CD4-positive, alpha-beta T cell (primary cell): ENCODE results near the gene KCNF1. TPM values are rescaled to one million over a fixed set of nuclear protein-coding genes. Genes with fewer than 3 reads are reported as not detected.

Source experiments
- ATAC-seq: fragments of 200-7000 bp; cut with Tn5 transposase; one replicate; pipeline ENCODE4 v1.10.0; 2022; ENCODE audit warnings: mild to moderate bottlenecking; ENCODE audit not compliant: poor library complexity
- CTCF ChIA-PET: fragments of 350-600 bp; sonication (Branson Sonifier 250); formaldehyde crosslinking; loops from one replicate; lab custom pipeline; 2021; ENCODE audit warnings: antibody characterized with exemption, inconsistent platforms; lab: Charles Lee
- POLR2A ChIA-PET: fragments of 350-600 bp; sonication (Branson Sonifier 250); formaldehyde crosslinking; loops from one replicate; lab custom pipeline; 2021; ENCODE audit warnings: antibody characterized with exemption, inconsistent platforms; lab: Charles Lee
- DNase-seq, 14 experiments: peaks; one replicate each; pipeline ENCODE4 v3.0.0-alpha.2; 2013 to 2020; ENCODE audit warnings: mixed read lengths in 2 of 14
- H3K27ac ChIP-seq, 2 donors: one replicate each; pipeline versions ENCODE4 v1.5.1 to v1.7.0; 2013; ENCODE audit warnings: low read length in 2 of 2, low read depth in 1 of 2, mild to moderate bottlenecking in 1 of 2
- H3K27me3 ChIP-seq, 2 experiments: 1 replicate in 1 of 2; 2 replicates in 1 of 2; pipeline versions ENCODE4 v1.6.1 to v1.7.0; 2013; ENCODE audit warnings: low read length in 2 of 2, control low read depth in 1 of 2, mild to moderate bottlenecking in 1 of 2, moderate library complexity in 1 of 2; ENCODE audit not compliant: insufficient read depth in 2 of 2, control insufficient read depth in 1 of 2
- H3K36me3 ChIP-seq: one replicate; pipeline ENCODE4 v1.6.1; 2013; ENCODE audit warnings: low read length, control low read depth; ENCODE audit not compliant: insufficient read depth
- H3K4me1 ChIP-seq: one replicate; pipeline ENCODE4 v1.6.1; 2013; ENCODE audit warnings: low read length, control low read depth; ENCODE audit not compliant: insufficient read depth
- H3K4me3 ChIP-seq: one replicate; pipeline ENCODE4 v1.5.1; 2013; ENCODE audit warnings: mild to moderate bottlenecking, low read length, moderate library complexity
- H3K9me3 ChIP-seq, 2 experiments: 1 replicate in 1 of 2; 2 replicates in 1 of 2; pipeline versions ENCODE4 v1.6.1 to v1.7.0; 2013; ENCODE audit warnings: low read length in 2 of 2, mild to moderate bottlenecking in 2 of 2, control low read depth in 1 of 2, moderate library complexity in 1 of 2; ENCODE audit not compliant: control insufficient read depth in 1 of 2, insufficient read depth in 1 of 2
- H3K27ac Mint-ChIP-seq: one replicate; pipeline ENCODE4 v1.8.0; 2020; ENCODE audit warnings: mixed read lengths
- H3K27me3 Mint-ChIP-seq: one replicate; pipeline ENCODE4 v1.8.0; 2021; ENCODE audit warnings: mixed read lengths
- H3K36me3 Mint-ChIP-seq: one replicate; pipeline ENCODE4 v1.8.0; 2021; ENCODE audit warnings: low read depth, mixed read lengths
- H3K4me1 Mint-ChIP-seq: one replicate; pipeline ENCODE4 v1.8.0; 2021; ENCODE audit warnings: low read depth, mixed read lengths
- H3K4me3 Mint-ChIP-seq: one replicate; pipeline ENCODE4 v1.8.0; 2020; ENCODE audit warnings: mild to moderate bottlenecking, mixed read lengths
- H3K9me3 Mint-ChIP-seq: one replicate; pipeline ENCODE4 v1.8.0; 2020; ENCODE audit warnings: mixed read lengths
- intact Hi-C, 2 experiments: fragments of 100-400 bp; cut with DNase I in 1 of 2; cut with micrococcal nuclease in 1 of 2; formaldehyde crosslinking; loops; one replicate each; pipeline versions ENCODE4 v1.15.1 to v1.9.0; 2023 to 2025; cut with DNase I, micrococcal nuclease
- total RNA-seq, 174 experiments: library from RNA in 2 of 174; stranded (reverse) in 2 of 174; gene quantifications; one replicate each; pipeline ENCODE4 v1.2.3 and lab custom pipeline; 2021 to 2026
- TF ChIP-seq, protein P1 (sequence below): fragments of 200-600 bp; IDR thresholded peaks from one replicate; pipeline ENCODE4 v1.8.0; 2022; ENCODE audit warnings: antibody characterized with exemption, mild to moderate bottlenecking

Gene KCNF1
- total RNA-seq, 2 experiments from 2014 or later = not detected

DNA sequence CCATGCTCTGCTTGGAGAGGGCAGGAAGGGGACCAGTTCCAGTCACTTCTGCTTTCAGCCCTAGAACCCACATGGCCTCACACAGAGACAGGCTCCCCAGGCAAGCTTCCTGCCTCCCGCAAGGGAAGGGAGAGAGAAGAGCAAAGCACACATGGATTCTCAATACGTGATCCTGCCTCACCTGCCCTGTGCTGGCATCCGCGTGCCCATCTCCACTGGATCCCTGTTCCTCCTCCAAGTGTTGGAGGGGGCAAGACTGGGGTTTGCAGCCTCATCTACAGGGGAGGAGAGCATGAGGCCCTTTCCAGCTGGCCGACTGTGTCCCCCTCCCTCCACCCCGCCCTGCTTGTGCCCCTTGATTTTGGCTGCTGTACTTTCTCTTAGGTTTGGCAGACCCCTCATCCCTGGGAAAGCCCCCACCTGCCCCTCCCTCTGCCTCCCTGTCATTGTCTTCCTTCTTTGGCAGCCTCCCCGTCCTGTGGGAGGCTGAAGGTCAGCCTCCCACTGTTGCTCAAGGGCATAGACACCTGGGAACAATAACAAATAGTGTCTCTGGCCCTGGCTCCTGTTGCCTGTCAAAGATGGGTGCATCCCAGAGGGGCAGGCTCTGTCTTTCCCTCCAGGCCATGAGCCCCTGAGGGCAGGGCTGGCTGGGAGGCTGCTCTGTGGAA is 22.7 kb downstream of the KCNF1 start:
- H3K36me3 ChIP-seq = no peaks in the 10 kb centered on the region
- no peak overlapping the region for H3K4me3 ChIP-seq
- no peak for ATAC-seq
- peaks cover 8% of the 10 kb centered on the region for H3K27me3 Mint-ChIP-seq
- H3K27me3 ChIP-seq = peaks cover 0 to 4% of the 10 kb centered on the region in 2 experiments
- ChIA-PET CTCF (no interaction called here), POLR2A (no interaction called here)
- H3K27ac Mint-ChIP-seq = no peak overlapping the region
- no peaks in the 10 kb centered on the region for H3K36me3 Mint-ChIP-seq
- TF ChIP-seq, protein P1, sequence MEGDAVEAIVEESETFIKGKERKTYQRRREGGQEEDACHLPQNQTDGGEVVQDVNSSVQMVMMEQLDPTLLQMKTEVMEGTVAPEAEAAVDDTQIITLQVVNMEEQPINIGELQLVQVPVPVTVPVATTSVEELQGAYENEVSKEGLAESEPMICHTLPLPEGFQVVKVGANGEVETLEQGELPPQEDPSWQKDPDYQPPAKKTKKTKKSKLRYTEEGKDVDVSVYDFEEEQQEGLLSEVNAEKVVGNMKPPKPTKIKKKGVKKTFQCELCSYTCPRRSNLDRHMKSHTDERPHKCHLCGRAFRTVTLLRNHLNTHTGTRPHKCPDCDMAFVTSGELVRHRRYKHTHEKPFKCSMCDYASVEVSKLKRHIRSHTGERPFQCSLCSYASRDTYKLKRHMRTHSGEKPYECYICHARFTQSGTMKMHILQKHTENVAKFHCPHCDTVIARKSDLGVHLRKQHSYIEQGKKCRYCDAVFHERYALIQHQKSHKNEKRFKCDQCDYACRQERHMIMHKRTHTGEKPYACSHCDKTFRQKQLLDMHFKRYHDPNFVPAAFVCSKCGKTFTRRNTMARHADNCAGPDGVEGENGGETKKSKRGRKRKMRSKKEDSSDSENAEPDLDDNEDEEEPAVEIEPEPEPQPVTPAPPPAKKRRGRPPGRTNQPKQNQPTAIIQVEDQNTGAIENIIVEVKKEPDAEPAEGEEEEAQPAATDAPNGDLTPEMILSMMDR = no peak
- DNase-seq = no peak
- H3K4me3 Mint-ChIP-seq = no peak overlapping the region
- intact Hi-C loops = no loop called here
- no peaks in the 10 kb centered on the region for H3K4me1 ChIP-seq
- peaks cover 7% of the 10 kb centered on the region for H3K9me3 Mint-ChIP-seq
- peaks cover 5 to 13% of the 10 kb centered on the region in 2 experiments for H3K9me3 ChIP-seq
- H3K27ac ChIP-seq = no peak overlapping the region
- no peaks in the 10 kb centered on the region for H3K4me1 Mint-ChIP-seq

DNA sequence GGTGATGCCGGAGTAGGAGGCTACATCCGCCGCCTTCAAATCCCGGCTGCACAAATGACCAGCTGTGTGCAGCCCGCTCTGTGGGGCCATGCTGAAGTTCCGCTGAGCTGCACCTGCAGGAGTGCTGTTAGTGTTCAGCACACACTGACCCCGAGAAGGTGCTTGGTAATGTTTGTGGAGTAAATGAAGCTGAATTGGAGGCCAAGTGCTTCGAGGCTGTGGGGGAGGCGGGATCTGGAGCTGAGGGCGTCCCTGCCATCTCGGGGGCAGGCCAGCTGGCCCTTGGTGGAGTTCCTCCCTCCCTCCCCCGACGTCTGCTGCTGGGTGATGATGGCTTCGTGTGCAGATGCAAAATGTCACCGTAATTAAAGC is 23.2 kb downstream of the KCNF1 start:
- Histone ChIP-seq H3K4me1 (no peaks in the 10 kb centered on the region), H3K27ac (no peak overlapping the region), H3K36me3 (no peaks in the 10 kb centered on the region), H3K27me3 (peaks cover 0 to 4% of the 10 kb centered on the region in 2 experiments), H3K9me3 (peaks cover 5 to 16% of the 10 kb centered on the region in 2 experiments), H3K4me3 (no peak overlapping the region)
- ChIA-PET POLR2A (no interaction called here), CTCF (no interaction called here)
- intact Hi-C loops = no loop called here
- TF ChIP-seq, protein P1 = no peak
- peaks cover 8% of the 10 kb centered on the region for H3K9me3 Mint-ChIP-seq
- peaks cover 8% of the 10 kb centered on the region for H3K27me3 Mint-ChIP-seq
- H3K36me3 Mint-ChIP-seq = no peaks in the 10 kb centered on the region
- no peak overlapping the region for H3K27ac Mint-ChIP-seq
- no peaks in the 10 kb centered on the region for H3K4me1 Mint-ChIP-seq
- no peak overlapping the region for H3K4me3 Mint-ChIP-seq
- no peak for DNase-seq
- no peak for ATAC-seq

DNA sequence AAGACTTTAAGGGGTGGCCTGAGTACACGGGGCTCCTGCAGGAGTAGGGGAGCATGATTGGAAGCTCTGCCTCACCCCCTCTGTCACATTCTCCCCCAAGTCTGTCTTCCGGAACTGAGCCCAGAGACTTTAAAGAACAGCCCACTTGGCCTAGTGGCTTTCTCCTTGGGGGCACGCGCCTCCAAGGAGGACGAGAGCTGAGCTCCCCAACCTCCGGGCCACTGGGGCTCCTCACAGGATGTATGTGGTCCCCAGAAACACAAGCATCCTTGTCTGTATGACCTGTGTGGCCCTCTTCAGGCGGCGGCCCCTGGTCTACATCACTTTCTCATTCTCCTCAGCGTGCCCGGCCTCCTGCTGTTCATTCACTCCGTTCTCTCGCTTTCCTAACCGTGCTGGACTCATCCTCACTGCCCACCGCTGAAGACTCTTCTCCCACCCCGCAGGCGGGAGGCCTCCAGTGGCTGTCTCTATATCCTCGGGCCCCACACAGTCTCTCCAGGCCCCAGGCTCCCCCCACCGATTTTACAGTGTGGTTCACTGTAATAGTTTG is 23.7 kb downstream of the KCNF1 start:
- POLR2A ChIA-PET = no interaction called here
- ATAC-seq = no peak
- Mint-ChIP-seq H3K4me3 (no peak overlapping the region), H3K9me3 (peaks cover 8% of the 10 kb centered on the region), H3K27me3 (peaks cover 4% of the 10 kb centered on the region), H3K27ac (no peak overlapping the region), H3K4me1 (no peaks in the 10 kb centered on the region), H3K36me3 (no peaks in the 10 kb centered on the region)
- Histone ChIP-seq H3K27me3 (peaks cover 0 to 4% of the 10 kb centered on the region in 2 experiments), H3K36me3 (no peaks in the 10 kb centered on the region), H3K9me3 (peaks cover 5 to 16% of the 10 kb centered on the region in 2 experiments), H3K27ac (no peak overlapping the region), H3K4me1 (no peaks in the 10 kb centered on the region), H3K4me3 (no peak overlapping the region)
- CTCF ChIA-PET = no interaction called here
- no peak for DNase-seq
- intact Hi-C loops = no loop called here
- TF ChIP-seq, protein P1 = no peak
